GM04503 (cell line): ENCODE results near the gene UTS2R.

ENCODE experiments used
- DNase-seq: peaks from one replicate; pipeline ENCODE4 v3.0.0-alpha.2; 2012; ENCODE audit warnings: low read depth

UTS2R gene

GRCh38 chr17:82389379-82389778 lies 17.8 kb downstream of the UTS2R start:
- DNase-seq = no peak

- no peak for DNase-seq
Measured at GRCh38 chr17:82390015-82390859, 18.7 kb downstream of the UTS2R start.

- DNase-seq = no peak
Measured at GRCh38 chr17:82390860-82391435, 19.4 kb downstream of the UTS2R start.

- no peak for DNase-seq
Measured at GRCh38 chr17:82391496-82392066, 20.0 kb downstream of the UTS2R start.

DNA sequence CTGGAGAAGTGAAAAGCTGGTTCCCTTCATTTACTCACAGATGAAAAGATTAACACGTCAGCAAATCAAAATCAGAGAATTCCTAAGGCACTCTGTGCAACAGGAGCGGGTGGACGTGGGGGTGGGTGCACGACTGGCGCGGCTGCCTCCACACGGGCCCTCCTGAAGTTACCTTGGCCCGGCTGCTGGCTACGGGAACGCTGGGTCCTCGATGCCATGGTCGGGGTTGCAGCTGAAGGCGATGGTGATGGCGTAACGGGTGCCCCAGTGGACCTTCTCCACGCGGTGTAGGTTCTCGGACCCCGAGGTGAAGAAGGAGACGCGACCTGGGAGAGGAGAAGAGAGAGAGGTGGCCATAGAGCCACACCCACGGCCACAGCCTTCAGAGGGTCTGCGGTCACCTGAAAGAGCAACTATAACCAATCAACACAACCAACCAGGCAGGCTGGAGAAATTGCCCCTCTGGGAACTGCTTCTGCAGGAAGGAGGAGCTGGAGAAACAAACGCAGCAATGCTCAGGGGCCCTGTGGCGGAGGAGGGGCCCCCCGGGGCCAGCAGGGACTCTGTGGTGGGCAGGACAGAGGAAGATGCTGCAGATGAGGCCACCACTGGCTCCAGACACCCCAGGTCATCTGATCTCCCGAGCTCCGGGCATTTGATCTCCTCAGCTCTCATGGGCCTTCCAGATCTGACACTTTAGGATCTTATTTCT lies 20.8 kb downstream of the UTS2R start:
- DNase-seq = no peak

DNA sequence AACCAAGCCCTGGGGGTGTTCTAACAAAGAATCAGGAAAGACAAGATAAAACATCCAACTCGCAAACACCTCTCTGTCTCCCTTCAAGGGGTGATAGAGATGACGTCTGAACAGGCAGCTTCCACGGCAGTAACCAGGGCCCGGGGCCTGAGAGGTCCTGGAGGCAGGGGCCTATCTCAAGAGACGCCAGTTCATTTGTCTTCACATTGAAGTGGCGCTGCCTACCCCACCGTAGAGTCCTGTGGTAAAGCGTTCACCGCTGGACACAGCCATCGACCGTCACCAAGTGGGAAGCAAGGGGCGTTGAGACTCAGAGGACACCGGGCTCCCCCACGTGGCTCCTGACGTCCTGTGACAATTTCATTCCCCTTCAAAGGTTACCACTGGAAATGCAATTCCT lies 21.4 kb downstream of the UTS2R start:
- no peak for DNase-seq

DNA sequence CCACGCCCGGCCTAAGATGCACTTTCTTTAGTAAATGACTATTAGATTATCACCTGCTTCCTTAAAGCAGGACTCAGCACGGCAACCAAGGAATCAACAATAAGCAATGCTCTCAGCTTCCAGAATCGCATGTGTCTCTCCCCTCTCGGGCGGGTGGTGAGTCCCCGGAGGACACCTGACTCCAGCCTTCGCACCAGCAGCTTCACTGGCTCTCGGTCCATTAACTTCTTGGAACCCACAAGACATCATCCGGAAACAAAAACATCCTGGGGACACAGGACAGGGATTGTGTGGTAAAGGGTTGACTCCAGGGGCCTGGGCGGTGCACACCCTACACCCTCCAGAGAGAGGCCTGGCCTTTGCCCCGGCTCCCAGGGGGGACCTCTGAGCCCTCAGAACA lies 22.7 kb downstream of the UTS2R start:
- no peak for DNase-seq

DNA sequence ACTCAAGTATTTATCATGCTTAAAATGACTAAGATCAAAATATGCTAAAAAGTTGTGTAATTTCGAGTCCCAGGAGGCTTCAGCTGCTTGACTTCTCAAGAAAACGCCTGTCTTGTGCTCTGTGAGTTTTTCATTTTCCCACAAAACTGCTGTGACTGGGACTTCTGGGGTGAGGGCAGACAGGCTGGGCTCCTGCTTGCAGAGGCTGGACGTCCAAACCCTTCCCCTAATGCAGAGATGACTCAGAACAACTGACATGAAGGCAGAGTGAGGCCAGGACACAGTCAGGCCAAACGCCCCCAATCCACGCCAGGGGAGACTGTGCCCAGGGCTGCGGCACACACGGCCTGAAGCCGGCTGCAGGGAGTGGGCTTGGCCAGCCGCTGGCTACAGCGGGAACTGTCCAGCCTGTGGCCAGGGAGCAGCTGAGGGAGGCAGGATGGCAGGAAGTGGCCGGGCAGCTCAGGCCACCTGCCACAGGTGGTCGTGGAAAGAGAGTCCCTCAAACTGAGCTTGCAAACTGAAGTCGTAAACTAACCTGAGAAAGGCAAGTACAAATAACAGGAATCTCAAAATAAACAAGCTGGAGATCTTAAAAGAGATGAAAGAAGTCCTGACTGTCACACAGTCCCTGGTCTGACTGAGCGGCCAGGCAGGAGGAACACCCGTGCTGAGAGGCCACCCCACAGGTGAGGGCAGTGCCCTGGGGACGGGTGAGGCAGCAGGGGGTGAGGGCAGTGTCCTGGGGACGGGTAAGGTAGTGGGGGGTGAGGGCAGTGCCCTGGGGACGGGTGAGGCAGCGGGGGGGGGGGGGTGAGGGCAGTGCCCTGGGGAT lies 25.3 kb downstream of the UTS2R start:
- peak; percentile 99 for DNase-seq

GRCh38 chr17:82397449-82398335 lies 26.1 kb downstream of the UTS2R start:
- DNase-seq = no peak

DNA sequence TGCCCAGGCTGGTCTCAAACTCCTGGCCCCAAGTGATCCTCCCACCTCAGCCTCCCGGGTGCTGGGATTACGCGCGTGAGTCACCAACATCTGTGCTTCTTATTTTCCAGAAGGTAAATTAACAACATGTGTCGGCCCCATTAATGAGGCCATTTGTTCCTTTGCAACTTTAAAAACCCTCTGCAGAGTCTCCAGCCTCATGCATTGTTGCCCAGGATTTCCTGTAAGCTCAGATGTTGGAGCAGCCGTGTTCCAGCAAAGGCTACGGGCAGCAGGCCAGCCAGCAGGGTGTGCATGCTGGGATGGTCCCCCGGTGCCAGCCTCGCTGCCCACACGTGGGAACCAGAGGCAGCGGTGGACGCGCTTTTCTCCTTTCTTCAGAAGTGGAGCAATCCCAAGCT lies 27.5 kb downstream of the UTS2R start:
- DNase-seq = peak; percentile 80

DNA sequence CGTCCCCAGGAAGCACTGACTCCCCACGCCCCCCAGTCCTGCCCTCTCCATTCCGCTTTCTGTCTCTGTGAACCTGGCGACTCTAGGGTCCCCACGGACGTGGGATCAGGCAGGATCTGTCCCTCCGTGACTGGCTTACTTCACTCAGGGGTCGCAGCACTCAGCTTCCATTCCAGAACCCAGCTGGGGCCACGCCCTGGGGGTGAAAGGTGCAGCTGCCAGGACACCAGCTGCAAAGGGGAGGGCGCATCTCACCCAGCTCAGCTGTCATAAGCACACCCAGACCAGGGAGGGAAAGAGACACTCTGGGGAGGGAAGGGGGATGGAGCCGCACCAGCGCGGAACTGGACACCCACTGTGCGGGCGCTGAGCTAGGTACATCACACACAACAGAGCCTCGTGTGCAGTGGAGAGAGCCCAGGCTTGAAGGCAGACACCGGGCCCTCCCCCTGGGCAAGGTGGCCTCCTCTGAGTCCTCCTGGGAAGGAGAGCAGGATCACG lies 28.1 kb downstream of the UTS2R start:
- no peak for DNase-seq

DNA sequence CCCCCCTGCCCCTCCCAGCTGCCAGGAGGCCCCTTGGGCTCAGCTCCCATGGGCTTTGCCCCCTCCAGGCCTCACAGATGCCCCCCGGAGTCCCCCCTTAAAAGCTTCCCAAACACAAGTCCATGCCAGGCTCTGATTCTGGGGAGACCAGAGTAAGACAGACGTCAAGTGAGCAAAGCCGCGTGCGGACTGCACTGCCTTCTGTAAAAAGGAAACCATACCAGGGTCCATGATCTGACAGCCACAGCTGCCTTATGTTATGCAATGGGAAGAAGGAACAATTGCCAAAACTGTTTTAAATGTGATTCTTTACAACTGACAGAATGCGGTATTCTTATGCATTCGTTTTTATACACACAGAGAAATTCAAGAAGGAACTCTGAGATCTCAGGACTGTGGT lies 28.6 kb downstream of the UTS2R start:
- DNase-seq = no peak

- no peak for DNase-seq
Measured at GRCh38 chr17:82400830-82401229, 29.3 kb downstream of the UTS2R start.

GRCh38 chr17:82402865-82403264 lies 31.3 kb downstream of the UTS2R start:
- DNase-seq = no peak

DNA sequence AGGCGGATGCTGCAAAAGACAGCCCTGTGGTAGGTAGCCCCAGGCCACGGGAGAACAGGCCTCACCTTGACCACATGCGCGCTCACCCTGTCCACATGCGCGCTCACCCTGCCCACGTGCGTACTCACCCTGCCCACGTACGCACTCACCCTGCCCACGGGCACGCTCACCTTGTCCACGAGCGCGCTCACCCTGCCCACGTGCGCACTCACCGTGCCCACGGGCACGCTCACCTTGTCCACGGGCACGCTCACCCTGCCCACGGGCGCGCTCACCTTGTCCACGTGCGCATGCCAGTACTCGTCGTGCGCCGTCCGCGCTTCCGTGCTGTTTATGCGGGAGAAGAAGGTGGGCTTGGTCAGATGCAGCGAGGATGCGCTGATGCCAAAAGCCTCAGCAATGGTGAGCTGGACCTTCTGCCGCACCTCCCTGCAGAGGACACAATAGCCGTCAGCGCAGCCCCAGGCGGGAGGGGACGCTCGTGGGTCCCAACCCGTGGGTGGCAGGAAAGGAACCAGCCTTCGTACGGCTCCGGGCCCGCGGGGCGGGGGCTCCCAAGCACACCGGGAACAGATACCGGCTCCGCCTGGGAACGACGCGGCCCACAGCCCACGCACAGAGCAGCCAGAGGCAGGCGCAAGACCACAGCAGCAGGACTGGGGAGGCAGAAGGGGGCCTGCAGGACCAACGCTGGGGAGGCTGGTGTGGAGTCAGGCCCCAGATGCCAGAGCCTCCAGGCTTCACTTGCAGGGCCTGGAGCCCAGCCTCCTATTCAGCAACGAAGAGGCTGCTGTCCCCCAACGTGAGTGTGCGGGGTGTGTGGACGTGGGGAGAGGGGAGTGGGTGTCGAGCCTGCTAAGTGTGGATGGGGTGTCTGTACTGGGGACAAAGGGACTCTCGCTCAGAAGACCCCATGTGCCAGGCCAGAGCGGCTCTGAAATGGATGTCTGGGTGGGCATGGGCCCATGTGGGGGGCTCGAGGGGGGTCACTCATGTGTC lies 32.4 kb downstream of the UTS2R start:
- DNase-seq = no peak

DNA sequence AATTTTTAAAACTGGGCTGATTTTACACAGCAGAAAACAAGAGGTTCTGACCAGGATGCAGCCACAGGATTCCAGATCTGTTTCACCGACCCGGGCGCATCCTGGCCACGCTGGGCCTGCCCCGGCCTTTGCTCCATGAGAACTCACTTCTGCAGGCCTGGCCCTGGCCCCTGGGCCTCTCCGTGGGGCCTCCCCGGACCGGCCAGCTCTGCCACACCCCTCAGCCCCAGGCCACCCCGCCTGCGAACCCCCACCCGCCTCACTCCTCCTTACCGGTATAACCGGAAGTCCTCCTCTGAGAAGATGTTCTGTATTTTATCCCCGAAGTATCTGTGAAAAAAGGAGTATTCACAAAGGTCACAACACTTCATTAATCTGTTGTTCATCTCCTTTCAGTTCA lies 33.5 kb downstream of the UTS2R start:
- DNase-seq = no peak

DNA sequence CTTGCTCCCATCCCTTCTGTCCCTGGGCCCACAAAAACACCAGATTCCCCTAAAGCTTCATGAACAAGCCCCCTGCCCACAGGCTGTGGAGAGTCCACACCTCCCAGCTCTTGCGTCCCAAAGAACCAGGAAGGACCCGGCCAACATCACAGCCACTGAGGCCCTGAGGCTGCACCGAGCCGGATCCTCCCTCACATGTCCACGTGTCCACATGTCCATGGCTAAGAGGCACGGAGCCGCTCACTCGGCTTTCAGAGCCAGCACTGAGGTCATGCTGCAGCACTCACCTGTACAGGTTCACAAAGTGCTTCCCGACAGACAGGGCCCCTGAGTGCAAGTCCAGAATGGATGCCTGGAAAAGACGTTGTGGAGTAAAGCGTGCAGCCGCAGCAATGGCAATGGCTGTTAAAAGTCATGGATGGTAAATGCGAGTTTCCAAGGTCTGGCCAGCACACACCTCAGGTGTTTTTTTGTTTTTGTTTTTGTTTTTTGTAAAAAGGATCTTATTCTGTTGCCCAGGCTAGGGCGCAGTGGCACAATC lies 34.6 kb downstream of the UTS2R start:
- DNase-seq = no peak

DNA sequence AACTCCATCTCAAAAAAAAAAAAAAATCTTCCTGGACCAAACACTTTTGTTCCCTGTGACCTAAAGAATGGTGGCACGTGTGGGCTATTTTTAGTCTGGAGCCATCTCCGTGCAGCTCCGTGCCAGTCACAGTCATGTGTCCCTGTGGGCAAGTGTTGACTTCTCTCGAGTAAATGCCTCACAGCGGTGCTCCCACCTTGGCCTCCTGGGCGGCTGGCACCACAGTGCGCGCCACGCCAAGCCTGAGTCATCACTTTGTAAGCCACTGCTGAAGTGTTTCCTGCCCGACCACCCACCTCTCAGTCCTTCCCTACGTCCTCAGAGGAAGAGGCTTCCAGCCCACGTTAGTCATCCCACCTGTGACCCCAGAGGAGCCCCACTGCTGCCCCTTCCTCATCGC lies 35.7 kb downstream of the UTS2R start:
- DNase-seq = no peak

DNA sequence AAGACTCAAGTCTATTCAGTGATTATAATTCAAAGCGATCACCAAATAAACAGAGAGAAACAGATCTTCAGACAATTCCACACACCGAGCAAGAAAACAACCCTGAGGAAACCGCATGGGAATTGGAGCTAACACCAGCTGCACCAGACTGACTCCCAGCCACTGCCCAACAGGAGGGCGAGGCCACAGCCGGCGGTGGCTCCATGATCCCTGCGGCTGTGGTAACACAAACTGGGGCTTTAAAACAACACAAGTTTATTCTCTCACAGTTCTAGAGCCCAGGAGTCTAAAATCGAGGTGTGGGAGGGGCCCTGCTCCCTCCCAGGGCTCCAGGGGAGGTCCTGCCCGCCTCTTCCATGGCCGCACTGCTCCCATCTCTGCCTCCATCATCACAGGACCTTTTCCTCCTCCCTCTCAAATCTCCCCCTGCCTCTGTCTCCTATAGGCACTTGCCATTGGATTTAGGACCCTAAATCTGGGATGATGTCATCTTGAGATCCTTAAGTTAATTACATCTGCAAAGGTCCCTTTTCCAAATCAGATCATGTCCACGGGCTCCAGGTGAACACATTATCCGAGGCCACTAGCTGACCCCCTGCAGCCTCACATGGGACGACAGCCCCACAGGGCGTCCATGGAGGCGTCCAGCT lies 36.8 kb downstream of the UTS2R start:
- DNase-seq = no peak
